SK-N-SH (cell line): ENCODE measurements around the gene HYAL1. TPM values are rescaled to one million over a fixed set of nuclear protein-coding genes. Genes with fewer than 3 reads are reported as not detected.

ENCODE experiments used
- CTCF ChIA-PET: fragments of 300-600, 350-600 bp; formaldehyde crosslinking; extraction: SDS; loops from one replicate; lab custom pipeline; 2021; lab: Yijun Ruan, JAX
- POLR2A ChIA-PET: fragments of 350-600 bp; sonication (Branson Sonifier 250); formaldehyde crosslinking; extraction: SDS; loops from one replicate; lab custom pipeline; 2020; ENCODE audit warnings: antibody characterized with exemption, inconsistent platforms; lab: Yijun Ruan, JAX
- DNase-seq: peaks from one replicate; pipeline ENCODE4 v3.0.0; 2012
- H2AFZ ChIP-seq: fragments of 200-600 bp; sonication (generic); 2 replicates; pipeline ENCODE4 v1.8.1; 2016; ENCODE audit warnings: antibody characterized with exemption, mild to moderate bottlenecking, low read depth
- H3F3A ChIP-seq: fragments of 200-600 bp; sonication (generic); replicated peaks from 2 replicates; pipeline ENCODE3; 2016; ENCODE audit warnings: antibody characterized with exemption, mild to moderate bottlenecking; ENCODE audit not compliant: insufficient read depth
- H3K27ac ChIP-seq, 2 experiments: fragments of 200-500 bp in 1 of 2; fragments of 200-600 bp in 1 of 2; sonication (Bioruptor generic) in 1 of 2; sonication (generic), shearing (Covaris generic) in 1 of 2; 2 replicates each; pipeline versions ENCODE4 v1.5.1 to v1.6.1; 2014 to 2016; ENCODE audit warnings: low read depth in 2 of 2, inconsistent platforms in 1 of 2, low read length in 1 of 2, mild to moderate bottlenecking in 1 of 2, mixed read lengths in 1 of 2
- H3K27me3 ChIP-seq: fragments of 200-600 bp; sonication (generic), shearing (Covaris generic); 2 replicates; pipeline ENCODE4 v1.6.1; 2016; ENCODE audit warnings: mixed run types; ENCODE audit not compliant: insufficient read depth
- H3K36me3 ChIP-seq, 2 experiments: fragments of 200-500 bp in 1 of 2; fragments of 200-600 bp in 1 of 2; sonication (Bioruptor generic) in 1 of 2; sonication (generic) in 1 of 2; replicated peaks in 1 of 2; 2 replicates each; pipeline versions ENCODE3 to v1.5.1; 2014 to 2016; ENCODE audit warnings: low read length in 1 of 2, mild to moderate bottlenecking in 1 of 2; ENCODE audit not compliant: insufficient read depth in 2 of 2, control insufficient read depth in 1 of 2
- H3K4me1 ChIP-seq, 2 experiments: fragments of 200-500 bp in 1 of 2; fragments of 200-600 bp in 1 of 2; sonication (Bioruptor generic) in 1 of 2; sonication (generic), shearing (Covaris generic) in 1 of 2; 2 replicates each; pipeline versions ENCODE4 v1.5.1 to v1.6.1; 2014 to 2016; ENCODE audit warnings: low read depth in 1 of 2, low read length in 1 of 2, mixed run types in 1 of 2; ENCODE audit not compliant: insufficient read depth in 2 of 2, control insufficient read depth in 1 of 2
- H3K4me2 ChIP-seq: fragments of 200-600 bp; sonication (generic), shearing (Covaris generic); 2 replicates; pipeline ENCODE4 v1.6.1; 2017; ENCODE audit warnings: mixed run types
- H3K4me3 ChIP-seq, 2 experiments: fragments of 200-500 bp in 1 of 2; fragments of 200-600 bp in 1 of 2; sonication (Bioruptor generic) in 1 of 2; sonication (generic), shearing (Covaris generic) in 1 of 2; 2 replicates each; pipeline versions ENCODE4 v1.5.1 to v1.8.1; 2014 to 2016; ENCODE audit warnings: low read depth in 2 of 2, inconsistent platforms in 1 of 2, low read length in 1 of 2, mild to moderate bottlenecking in 1 of 2, mixed read lengths in 1 of 2, moderate library complexity in 1 of 2
- H3K79me2 ChIP-seq: fragments of 200-600 bp; sonication (generic); 2 replicates; pipeline ENCODE4 v1.8.1; 2017; ENCODE audit warnings: mild to moderate bottlenecking; ENCODE audit not compliant: insufficient read depth
- H3K9ac ChIP-seq: fragments of 200-600 bp; sonication (generic); 2 replicates; pipeline ENCODE4 v1.6.1; 2017; ENCODE audit warnings: mixed run types
- H3K9me2 ChIP-seq: fragments of 200-600 bp; sonication (generic); 2 replicates; pipeline ENCODE4 v1.6.1; 2017; ENCODE audit warnings: mixed run types
- H3K9me3 ChIP-seq: fragments of 200-600 bp; sonication (generic); 2 replicates; pipeline ENCODE4 v1.6.1; 2017; ENCODE audit warnings: mixed run types, mild to moderate bottlenecking, moderate library complexity
- H4K20me1 ChIP-seq: fragments of 200-600 bp; sonication (generic); 2 replicates; pipeline ENCODE4 v1.6.1; 2017; ENCODE audit warnings: mild to moderate bottlenecking, mixed run types; ENCODE audit not compliant: insufficient read depth
- ELF1 ChIP-seq: IDR thresholded peaks from 2 replicates; pipeline ENCODE4 v1.4.0; 2012
- EP300 ChIP-seq, 2 experiments: IDR thresholded peaks; 2 replicates each; pipeline versions ENCODE4 v1.4.0 to v1.6.1; 2012; ENCODE audit warnings: borderline replicate concordance in 1 of 2, low read depth in 1 of 2, low read length in 1 of 2
- FOXJ3 ChIP-seq: sonication (generic); formaldehyde crosslinking; IDR thresholded peaks from 2 replicates; pipeline ENCODE4 v1.5.1; 2020; ENCODE audit warnings: mild to moderate bottlenecking, missing genetic modification reagents
- GABPA ChIP-seq: IDR thresholded peaks from 2 replicates; pipeline ENCODE4 v1.4.0; 2012; ENCODE audit warnings: low read depth, mild to moderate bottlenecking
- NRF1 ChIP-seq: IDR thresholded peaks from 2 replicates; pipeline ENCODE4 v1.6.1; 2012; ENCODE audit warnings: low read depth, mild to moderate bottlenecking, low read length
- RCOR1 ChIP-seq: fragments of 150-350 bp; IDR thresholded peaks from 2 replicates; pipeline ENCODE4 v1.6.1; 2017; ENCODE audit warnings: antibody characterized with exemption, low read length
- RFX5 ChIP-seq: IDR thresholded peaks from 2 replicates; pipeline ENCODE4 v1.6.1; 2012; ENCODE audit warnings: mild to moderate bottlenecking, improper control_type of control experiment, low read length
- SIN3A ChIP-seq: IDR thresholded peaks from 2 replicates; pipeline ENCODE4 v1.6.1; 2012; ENCODE audit warnings: low read depth, mild to moderate bottlenecking, low read length, moderate library complexity, borderline replicate concordance
- TAF1 ChIP-seq: IDR thresholded peaks from 2 replicates; pipeline ENCODE4 v1.6.1; 2012; ENCODE audit warnings: low read depth, mild to moderate bottlenecking, low read length, moderate library complexity, borderline replicate concordance
- TEAD4 ChIP-seq: IDR thresholded peaks from 2 replicates; pipeline ENCODE4 v1.4.0; 2012; ENCODE audit warnings: mild to moderate bottlenecking, borderline replicate concordance; ENCODE audit not compliant: insufficient read depth
- WGBS: methylation state at CpG from one replicate; pipeline ENCODE4 v1.1.6; 2017; ENCODE audit warnings: low lambda C conversion rate; 5-methylcytosine and 5-hydroxymethylcytosine counted together
- polyA plus RNA-seq, 3 experiments: library from polyadenylated mRNA; depleted of rRNA; stranded (reverse); fragments of >200 nt; gene quantifications; 2 replicates each; pipeline ENCODE4 v1.2.3, GENCODE V29; 2012
- TF ChIP-seq, protein P1 (sequence below): fragments of 200-600 bp; sonication (generic); IDR thresholded peaks from 2 replicates; pipeline ENCODE4 v1.6.1; 2017; ENCODE audit warnings: antibody characterized with exemption, mild to moderate bottlenecking, moderate library complexity
- TF ChIP-seq, protein P2 (sequence below): IDR thresholded peaks from 2 replicates; pipeline ENCODE4 v1.4.0; 2012; ENCODE audit warnings: low read depth, borderline replicate concordance
- TF ChIP-seq, protein P3 (sequence below): fragments of 150-350 bp; IDR thresholded peaks from 2 replicates; pipeline ENCODE4 v1.6.1; 2016; ENCODE audit warnings: mild to moderate bottlenecking, low read depth, low read length

Gene HYAL1
- polyA plus RNA-seq, 1 of the 3 experiments (the other 2 are of a cell fraction) = 0.30 TPM

DNA sequence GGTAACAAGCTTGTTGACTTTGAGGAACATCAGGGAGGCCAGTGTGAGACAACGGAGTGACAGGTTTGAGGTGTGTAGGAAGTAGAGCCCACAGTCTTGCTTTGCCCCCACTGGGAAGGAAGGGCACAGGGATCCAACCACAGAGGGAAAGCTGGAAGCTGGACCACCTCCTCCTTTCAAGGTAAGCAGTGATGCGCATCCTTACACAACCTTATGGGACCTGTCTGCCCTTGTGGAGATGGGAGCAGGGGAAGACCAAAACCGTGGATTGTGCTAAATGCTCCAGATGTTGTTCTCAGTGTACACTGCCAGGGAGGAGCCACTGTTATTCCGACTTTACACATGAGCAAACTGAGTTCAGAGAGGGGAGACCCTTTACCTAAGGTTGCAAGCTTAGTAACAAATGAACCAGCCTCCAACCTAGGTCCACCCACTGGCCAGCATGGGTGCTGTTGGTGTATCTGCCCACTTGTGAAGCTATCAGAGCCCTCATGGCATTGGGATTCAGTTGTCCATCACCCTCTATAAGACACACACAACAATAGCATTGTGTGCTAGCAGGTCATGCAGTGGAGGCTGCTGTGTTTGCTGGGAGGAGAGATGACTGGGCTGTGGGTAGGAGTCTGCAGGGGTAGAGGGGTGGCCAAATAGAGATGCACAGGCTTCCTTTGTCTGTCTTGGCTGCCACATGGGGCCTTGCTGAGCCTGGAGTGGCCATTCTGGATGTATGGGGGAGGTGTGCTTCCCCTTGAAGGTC, 25.1 kb downstream of the HYAL1 start:
- POLR2A ChIA-PET = interaction anchor here (0.6 kb wide), 1 partner anchor 22 kb away, joined by 3 read pairs; no protein-coding TSS in a partner anchor
- no peak overlapping the region for H3K4me2 ChIP-seq
- H4K20me1 ChIP-seq = no peaks in the 10 kb centered on the region
- H3K9ac ChIP-seq = no peak overlapping the region
- H3K36me3 ChIP-seq = no peaks in the 10 kb centered on the region
- DNase-seq = no peak
- no peaks in the 10 kb centered on the region for H3K79me2 ChIP-seq
- H3K4me1 ChIP-seq = peaks cover 0 to 8% of the 10 kb centered on the region in 2 experiments; a peak in 1 of 4 replicates
- no peak overlapping the region for H3K27ac ChIP-seq
- no peaks in the 10 kb centered on the region for H3K9me2 ChIP-seq
- TF ChIP-seq SIN3A (no peak), ELF1 (no peak), GABPA (no peak), RCOR1 (no peak), TAF1 (no peak)
- TF ChIP-seq, all 33 proteins: peak for 0
- CTCF ChIA-PET = interaction anchor here (1.5 to 12.2 kb wide), 4 partner anchors 20 to 157 kb away, joined by 6 to 206 read pairs (median 51); partner anchors contain the start of genes GNAT1, HYAL3 and NAA80
- 0 out of 2 replicates have a peak, but pooled peaks cover 16% of the 10 kb centered on the region for H3K27me3 ChIP-seq
- 92% methylated on average over 3 of the region's 4 CpGs for WGBS
- no peaks in the 10 kb centered on the region for H3K9me3 ChIP-seq
- no peak overlapping the region for H3K4me3 ChIP-seq
- H3F3A ChIP-seq = peaks cover 6% of the 10 kb centered on the region
- no peak overlapping the region for H2AFZ ChIP-seq

DNA sequence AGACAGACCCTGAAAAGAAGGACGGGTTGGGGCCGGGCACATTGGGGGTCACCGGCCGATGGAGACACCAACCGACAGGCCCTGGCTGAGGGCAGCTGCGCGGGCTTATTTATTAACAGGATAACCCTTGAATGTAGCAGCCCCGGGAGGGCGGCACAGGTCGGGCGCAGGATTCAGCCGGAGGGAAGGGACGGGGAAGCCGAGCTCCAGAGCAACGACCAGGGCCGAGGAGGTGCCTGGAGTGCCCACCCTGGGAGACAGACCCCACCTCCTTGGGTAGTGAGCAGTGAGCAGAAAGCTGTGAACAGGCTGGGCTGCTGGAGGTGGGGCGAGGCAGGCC, 26.6 kb downstream of the HYAL1 start:
- Histone ChIP-seq H4K20me1 (no peaks in the 10 kb centered on the region), H3K79me2 (no peaks in the 10 kb centered on the region), H3F3A (peaks cover 10% of the 10 kb centered on the region), H3K4me2 (no peak overlapping the region), H3K27ac (no peak overlapping the region), H3K4me3 (no peak overlapping the region), H3K9me2 (no peaks in the 10 kb centered on the region), H3K4me1 (peaks cover 0 to 11% of the 10 kb centered on the region in 2 experiments; a peak in 1 of 4 replicates), H3K9ac (no peak overlapping the region), H3K9me3 (no peaks in the 10 kb centered on the region), H3K36me3 (no peaks in the 10 kb centered on the region), H2AFZ (no peak overlapping the region), H3K27me3 (0 out of 2 replicates have a peak, but pooled peaks cover 16% of the 10 kb centered on the region)
- no peak for TF ChIP-seq FOXJ3 (CRISPR knock-in tag)
- no peak for TF ChIP-seq GABPA
- TF ChIP-seq TAF1 = no peak
- no peak for DNase-seq
- 89% methylated on average over 12 of the region's 17 CpGs for whole genome bisulfite sequencing
- ChIA-PET POLR2A (no interaction called here), CTCF (interaction anchor here (1.0 to 12.2 kb wide), 6 partner anchors 22 to 156 kb away, joined by 3 to 206 read pairs (median 14); partner anchors contain the start of genes GNAT1, HYAL3 and NAA80)

DNA sequence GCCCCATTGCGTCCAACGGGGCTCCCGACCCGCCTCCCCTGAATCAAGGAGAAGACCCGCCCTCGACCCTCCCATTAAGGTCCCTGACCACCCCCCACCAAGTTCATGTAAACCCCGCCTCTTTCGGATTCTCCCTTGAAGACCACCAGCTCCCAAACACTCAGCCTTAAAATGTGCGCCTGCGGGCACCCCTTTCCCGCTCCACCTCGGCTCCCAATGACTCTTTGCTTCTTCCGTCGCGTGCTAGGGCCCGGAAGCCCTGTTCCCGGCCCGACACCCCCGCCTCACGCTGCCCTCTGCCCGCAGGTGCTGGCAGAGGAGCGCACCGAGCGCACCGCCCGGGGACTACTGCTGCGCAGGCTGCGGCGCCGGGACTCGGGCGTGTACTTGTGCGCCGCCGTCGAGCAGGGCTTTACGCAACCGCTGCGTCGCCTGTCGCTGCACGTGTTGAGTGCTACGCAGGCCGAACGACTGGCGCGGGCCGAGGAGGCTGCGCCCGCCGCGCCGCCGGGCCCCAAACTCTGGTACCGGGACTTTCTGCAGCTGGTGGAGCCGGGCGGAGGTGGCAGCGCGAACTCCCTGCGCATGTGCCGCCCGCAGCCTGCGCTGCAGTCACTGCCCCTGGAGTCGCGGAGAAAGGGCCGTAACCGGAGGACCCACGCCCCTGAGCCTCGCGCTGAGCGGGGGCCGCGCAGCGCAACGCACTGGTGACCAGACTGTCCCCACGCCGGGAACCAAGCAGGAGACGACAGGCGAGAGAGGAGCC, 27.2 kb downstream of the HYAL1 start:
- Histone ChIP-seq H4K20me1 (no peaks in the 10 kb centered on the region), H3K9ac (no peak overlapping the region), H3K36me3 (no peaks in the 10 kb centered on the region), H3K4me1 (peaks cover 0 to 11% of the 10 kb centered on the region in 2 experiments; a peak in 1 of 4 replicates), H3K79me2 (no peaks in the 10 kb centered on the region), H3K27ac (no peak overlapping the region), H3K27me3 (0 out of 2 replicates have a peak, but pooled peaks cover 16% of the 10 kb centered on the region), H2AFZ (no peak overlapping the region), H3K4me3 (no peak overlapping the region), H3K4me2 (no peak overlapping the region), H3K9me2 (no peaks in the 10 kb centered on the region), H3K9me3 (no peaks in the 10 kb centered on the region), H3F3A (peaks cover 14% of the 10 kb centered on the region)
- POLR2A ChIA-PET = no interaction called here
- 62% methylated on average over 45 of the region's 79 CpGs for WGBS
- no peak for DNase-seq
- CTCF ChIA-PET = interaction anchor here (1.0 to 12.2 kb wide), 13 partner anchors 8 to 162 kb away, joined by 3 to 206 read pairs (median 11); partner anchors contain the start of genes GNAT1, HYAL3 and NAA80
- TF ChIP-seq EP300 (IDR thresholded peaks at IDR 0.05; ENCODE audit: borderline replicate concordance in 1 of 2, low read depth in 1 of 2, low read length in 1 of 2) (no peak), RFX5 (no peak), SIN3A (no peak), TEAD4 (no peak), NRF1 (no peak)
- TF ChIP-seq, protein P1, sequence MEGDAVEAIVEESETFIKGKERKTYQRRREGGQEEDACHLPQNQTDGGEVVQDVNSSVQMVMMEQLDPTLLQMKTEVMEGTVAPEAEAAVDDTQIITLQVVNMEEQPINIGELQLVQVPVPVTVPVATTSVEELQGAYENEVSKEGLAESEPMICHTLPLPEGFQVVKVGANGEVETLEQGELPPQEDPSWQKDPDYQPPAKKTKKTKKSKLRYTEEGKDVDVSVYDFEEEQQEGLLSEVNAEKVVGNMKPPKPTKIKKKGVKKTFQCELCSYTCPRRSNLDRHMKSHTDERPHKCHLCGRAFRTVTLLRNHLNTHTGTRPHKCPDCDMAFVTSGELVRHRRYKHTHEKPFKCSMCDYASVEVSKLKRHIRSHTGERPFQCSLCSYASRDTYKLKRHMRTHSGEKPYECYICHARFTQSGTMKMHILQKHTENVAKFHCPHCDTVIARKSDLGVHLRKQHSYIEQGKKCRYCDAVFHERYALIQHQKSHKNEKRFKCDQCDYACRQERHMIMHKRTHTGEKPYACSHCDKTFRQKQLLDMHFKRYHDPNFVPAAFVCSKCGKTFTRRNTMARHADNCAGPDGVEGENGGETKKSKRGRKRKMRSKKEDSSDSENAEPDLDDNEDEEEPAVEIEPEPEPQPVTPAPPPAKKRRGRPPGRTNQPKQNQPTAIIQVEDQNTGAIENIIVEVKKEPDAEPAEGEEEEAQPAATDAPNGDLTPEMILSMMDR = no peak
- TF ChIP-seq, protein P2, sequence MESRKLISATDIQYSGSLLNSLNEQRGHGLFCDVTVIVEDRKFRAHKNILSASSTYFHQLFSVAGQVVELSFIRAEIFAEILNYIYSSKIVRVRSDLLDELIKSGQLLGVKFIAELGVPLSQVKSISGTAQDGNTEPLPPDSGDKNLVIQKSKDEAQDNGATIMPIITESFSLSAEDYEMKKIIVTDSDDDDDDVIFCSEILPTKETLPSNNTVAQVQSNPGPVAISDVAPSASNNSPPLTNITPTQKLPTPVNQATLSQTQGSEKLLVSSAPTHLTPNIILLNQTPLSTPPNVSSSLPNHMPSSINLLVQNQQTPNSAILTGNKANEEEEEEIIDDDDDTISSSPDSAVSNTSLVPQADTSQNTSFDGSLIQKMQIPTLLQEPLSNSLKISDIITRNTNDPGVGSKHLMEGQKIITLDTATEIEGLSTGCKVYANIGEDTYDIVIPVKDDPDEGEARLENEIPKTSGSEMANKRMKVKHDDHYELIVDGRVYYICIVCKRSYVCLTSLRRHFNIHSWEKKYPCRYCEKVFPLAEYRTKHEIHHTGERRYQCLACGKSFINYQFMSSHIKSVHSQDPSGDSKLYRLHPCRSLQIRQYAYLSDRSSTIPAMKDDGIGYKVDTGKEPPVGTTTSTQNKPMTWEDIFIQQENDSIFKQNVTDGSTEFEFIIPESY = no peak
- TF ChIP-seq, protein P3, sequence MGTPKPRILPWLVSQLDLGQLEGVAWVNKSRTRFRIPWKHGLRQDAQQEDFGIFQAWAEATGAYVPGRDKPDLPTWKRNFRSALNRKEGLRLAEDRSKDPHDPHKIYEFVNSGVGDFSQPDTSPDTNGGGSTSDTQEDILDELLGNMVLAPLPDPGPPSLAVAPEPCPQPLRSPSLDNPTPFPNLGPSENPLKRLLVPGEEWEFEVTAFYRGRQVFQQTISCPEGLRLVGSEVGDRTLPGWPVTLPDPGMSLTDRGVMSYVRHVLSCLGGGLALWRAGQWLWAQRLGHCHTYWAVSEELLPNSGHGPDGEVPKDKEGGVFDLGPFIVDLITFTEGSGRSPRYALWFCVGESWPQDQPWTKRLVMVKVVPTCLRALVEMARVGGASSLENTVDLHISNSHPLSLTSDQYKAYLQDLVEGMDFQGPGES = no peak
